SK-N-SH (cell line): ENCODE data around the gene NDUFS6. TPM values are rescaled to one million over a fixed set of nuclear protein-coding genes. Genes with fewer than 3 reads are reported as not detected.

ENCODE experiments used
- CTCF ChIA-PET: fragments of 300-600, 350-600 bp; formaldehyde crosslinking; extraction: SDS; loops from one replicate; lab custom pipeline; 2021; lab: Yijun Ruan, JAX
- POLR2A ChIA-PET: fragments of 350-600 bp; sonication (Branson Sonifier 250); formaldehyde crosslinking; extraction: SDS; loops from one replicate; lab custom pipeline; 2020; ENCODE audit warnings: antibody characterized with exemption, inconsistent platforms; lab: Yijun Ruan, JAX
- DNase-seq: peaks from one replicate; pipeline ENCODE4 v3.0.0; 2012
- H2AFZ ChIP-seq: fragments of 200-600 bp; sonication (generic); 2 replicates; pipeline ENCODE4 v1.8.1; 2016; ENCODE audit warnings: antibody characterized with exemption, mild to moderate bottlenecking, low read depth
- H3F3A ChIP-seq: fragments of 200-600 bp; sonication (generic); replicated peaks from 2 replicates; pipeline ENCODE3; 2016; ENCODE audit warnings: antibody characterized with exemption, mild to moderate bottlenecking; ENCODE audit not compliant: insufficient read depth
- H3K27ac ChIP-seq, 2 experiments: fragments of 200-500 bp in 1 of 2; fragments of 200-600 bp in 1 of 2; sonication (Bioruptor generic) in 1 of 2; sonication (generic), shearing (Covaris generic) in 1 of 2; 2 replicates each; pipeline versions ENCODE4 v1.5.1 to v1.6.1; 2014 to 2016; ENCODE audit warnings: low read depth in 2 of 2, inconsistent platforms in 1 of 2, low read length in 1 of 2, mild to moderate bottlenecking in 1 of 2, mixed read lengths in 1 of 2
- H3K27me3 ChIP-seq: fragments of 200-600 bp; sonication (generic), shearing (Covaris generic); 2 replicates; pipeline ENCODE4 v1.6.1; 2016; ENCODE audit warnings: mixed run types; ENCODE audit not compliant: insufficient read depth
- H3K36me3 ChIP-seq, 2 experiments: fragments of 200-500 bp in 1 of 2; fragments of 200-600 bp in 1 of 2; sonication (Bioruptor generic) in 1 of 2; sonication (generic) in 1 of 2; replicated peaks in 1 of 2; 2 replicates each; pipeline versions ENCODE3 to v1.5.1; 2014 to 2016; ENCODE audit warnings: low read length in 1 of 2, mild to moderate bottlenecking in 1 of 2; ENCODE audit not compliant: insufficient read depth in 2 of 2, control insufficient read depth in 1 of 2
- H3K4me1 ChIP-seq, 2 experiments: fragments of 200-500 bp in 1 of 2; fragments of 200-600 bp in 1 of 2; sonication (Bioruptor generic) in 1 of 2; sonication (generic), shearing (Covaris generic) in 1 of 2; 2 replicates each; pipeline versions ENCODE4 v1.5.1 to v1.6.1; 2014 to 2016; ENCODE audit warnings: low read depth in 1 of 2, low read length in 1 of 2, mixed run types in 1 of 2; ENCODE audit not compliant: insufficient read depth in 2 of 2, control insufficient read depth in 1 of 2
- H3K4me2 ChIP-seq: fragments of 200-600 bp; sonication (generic), shearing (Covaris generic); 2 replicates; pipeline ENCODE4 v1.6.1; 2017; ENCODE audit warnings: mixed run types
- H3K4me3 ChIP-seq, 2 experiments: fragments of 200-500 bp in 1 of 2; fragments of 200-600 bp in 1 of 2; sonication (Bioruptor generic) in 1 of 2; sonication (generic), shearing (Covaris generic) in 1 of 2; 2 replicates each; pipeline versions ENCODE4 v1.5.1 to v1.8.1; 2014 to 2016; ENCODE audit warnings: low read depth in 2 of 2, inconsistent platforms in 1 of 2, low read length in 1 of 2, mild to moderate bottlenecking in 1 of 2, mixed read lengths in 1 of 2, moderate library complexity in 1 of 2
- H3K79me2 ChIP-seq: fragments of 200-600 bp; sonication (generic); 2 replicates; pipeline ENCODE4 v1.8.1; 2017; ENCODE audit warnings: mild to moderate bottlenecking; ENCODE audit not compliant: insufficient read depth
- H3K9ac ChIP-seq: fragments of 200-600 bp; sonication (generic); 2 replicates; pipeline ENCODE4 v1.6.1; 2017; ENCODE audit warnings: mixed run types
- H3K9me2 ChIP-seq: fragments of 200-600 bp; sonication (generic); 2 replicates; pipeline ENCODE4 v1.6.1; 2017; ENCODE audit warnings: mixed run types
- H3K9me3 ChIP-seq: fragments of 200-600 bp; sonication (generic); 2 replicates; pipeline ENCODE4 v1.6.1; 2017; ENCODE audit warnings: mixed run types, mild to moderate bottlenecking, moderate library complexity
- H4K20me1 ChIP-seq: fragments of 200-600 bp; sonication (generic); 2 replicates; pipeline ENCODE4 v1.6.1; 2017; ENCODE audit warnings: mild to moderate bottlenecking, mixed run types; ENCODE audit not compliant: insufficient read depth
- CHD2 ChIP-seq: fragments of 150-350 bp; IDR thresholded peaks from 2 replicates; pipeline ENCODE4 v1.6.1; 2018; ENCODE audit warnings: low read length; ENCODE audit not compliant: partially characterized antibody
- ELF1 ChIP-seq: IDR thresholded peaks from 2 replicates; pipeline ENCODE4 v1.4.0; 2012
- EZH2phosphoT487 ChIP-seq: fragments of 200-600 bp; sonication (generic); IDR thresholded peaks from 2 replicates; pipeline ENCODE4 v1.6.1; 2017; ENCODE audit warnings: low read depth, mixed run types, mild to moderate bottlenecking, antibody characterized with exemption, moderate library complexity, borderline replicate concordance
- FOSL2 ChIP-seq: IDR thresholded peaks from 2 replicates; pipeline ENCODE4 v1.4.0; 2012; ENCODE audit warnings: low read depth, mild to moderate bottlenecking, moderate library complexity, borderline replicate concordance
- FOXJ3 ChIP-seq: sonication (generic); formaldehyde crosslinking; IDR thresholded peaks from 2 replicates; pipeline ENCODE4 v1.5.1; 2020; ENCODE audit warnings: mild to moderate bottlenecking, missing genetic modification reagents
- GABPA ChIP-seq: IDR thresholded peaks from 2 replicates; pipeline ENCODE4 v1.4.0; 2012; ENCODE audit warnings: low read depth, mild to moderate bottlenecking
- GATA2 ChIP-seq: sonication (generic); formaldehyde crosslinking; IDR thresholded peaks from 2 replicates; pipeline ENCODE4 v1.5.0; 2020; ENCODE audit warnings: mild to moderate bottlenecking, missing genetic modification reagents
- IRF3 ChIP-seq: fragments of 150-350 bp; IDR thresholded peaks from 2 replicates; pipeline ENCODE4 v1.6.1; 2016; ENCODE audit warnings: mild to moderate bottlenecking, low read depth, low read length
- JUND ChIP-seq: IDR thresholded peaks from 2 replicates; pipeline ENCODE4 v1.4.0; 2012
- MAX ChIP-seq: IDR thresholded peaks from 2 replicates; pipeline ENCODE4 v1.4.0; 2012; ENCODE audit warnings: low read depth
- MXI1 ChIP-seq: IDR thresholded peaks from 2 replicates; pipeline ENCODE4 v1.6.1; 2012; ENCODE audit warnings: mild to moderate bottlenecking, low read depth, low read length, improper control_type of control experiment
- POLR2AphosphoS5 ChIP-seq: IDR thresholded peaks from 2 replicates; pipeline ENCODE4 v1.6.1; 2012; ENCODE audit warnings: low read depth, low read length
- RFX5 ChIP-seq: IDR thresholded peaks from 2 replicates; pipeline ENCODE4 v1.6.1; 2012; ENCODE audit warnings: mild to moderate bottlenecking, improper control_type of control experiment, low read length
- SIN3A ChIP-seq: IDR thresholded peaks from 2 replicates; pipeline ENCODE4 v1.6.1; 2012; ENCODE audit warnings: low read depth, mild to moderate bottlenecking, low read length, moderate library complexity, borderline replicate concordance
- SMC3 ChIP-seq: IDR thresholded peaks from 2 replicates; pipeline ENCODE4 v1.6.1; 2012; ENCODE audit warnings: low read depth, low read length, improper control_type of control experiment
- TEAD4 ChIP-seq: IDR thresholded peaks from 2 replicates; pipeline ENCODE4 v1.4.0; 2012; ENCODE audit warnings: mild to moderate bottlenecking, borderline replicate concordance; ENCODE audit not compliant: insufficient read depth
- USF1 ChIP-seq: IDR thresholded peaks from 2 replicates; pipeline ENCODE4 v1.4.0; 2012; ENCODE audit warnings: low read depth, borderline replicate concordance
- WGBS: methylation state at CpG from one replicate; pipeline ENCODE4 v1.1.6; 2017; ENCODE audit warnings: low lambda C conversion rate; 5-methylcytosine and 5-hydroxymethylcytosine counted together
- polyA plus RNA-seq, 3 experiments: library from polyadenylated mRNA; depleted of rRNA; stranded (reverse); fragments of >200 nt; gene quantifications; 2 replicates each; pipeline ENCODE4 v1.2.3, GENCODE V29; 2012

Gene NDUFS6
- polyA plus RNA-seq, 1 of the 3 experiments (the other 2 are of a cell fraction): 316 TPM

GRCh38 chr5:1853531-1853930 is 52.3 kb downstream of the NDUFS6 start:
- CTCF ChIA-PET: no interaction called here
- Histone ChIP-seq H3K27ac (no peak overlapping the region), H3K36me3 (no peaks in the 10 kb centered on the region), H3K4me3 (no peak overlapping the region), H3K9me3 (no peaks in the 10 kb centered on the region), H3K4me1 (no peaks in the 10 kb centered on the region; a peak in 1 of 4 replicates), H3K4me2 (no peak overlapping the region), H3K27me3 (peaks cover 81% of the 10 kb centered on the region), H4K20me1 (no peaks in the 10 kb centered on the region), H2AFZ (no peak overlapping the region), H3K9ac (no peak overlapping the region), H3K9me2 (no peaks in the 10 kb centered on the region), H3K79me2 (no peaks in the 10 kb centered on the region), H3F3A (no peaks in the 10 kb centered on the region)
- TF ChIP-seq EZH2phosphoT487: no peak
- TF ChIP-seq GABPA: no peak
- TF ChIP-seq POLR2AphosphoS5: no peak
- TF ChIP-seq SIN3A: no peak
- no peak for TF ChIP-seq MXI1
- TF ChIP-seq USF1: no peak
- TF ChIP-seq JUND: no peak
- no peak for TF ChIP-seq IRF3
- no peak for TF ChIP-seq SMC3
- TF ChIP-seq FOSL2: no peak
- no peak for TF ChIP-seq FOXJ3 (CRISPR knock-in tag)
- TF ChIP-seq CHD2: no peak
- TF ChIP-seq GATA2: no peak
- no peak for TF ChIP-seq RFX5
- TF ChIP-seq MAX: no peak
- WGBS: 11% methylated on average over 8 of the region's 8 CpGs
- POLR2A ChIA-PET: no interaction called here
- no peak for DNase-seq

GRCh38 chr5:1855075-1855474 is 53.9 kb downstream of the NDUFS6 start:
- no peaks in the 10 kb centered on the region for H3K36me3 ChIP-seq
- H3K9me2 ChIP-seq: no peaks in the 10 kb centered on the region
- peaks cover 82% of the 10 kb centered on the region for H3K27me3 ChIP-seq
- H4K20me1 ChIP-seq: no peaks in the 10 kb centered on the region
- no peak overlapping the region for H3K4me3 ChIP-seq
- H3K9ac ChIP-seq: no peak overlapping the region
- 0% methylated on average over 3 of the region's 3 CpGs for WGBS
- no peak overlapping the region for H2AFZ ChIP-seq
- ChIA-PET POLR2A (no interaction called here), CTCF (no interaction called here)
- TF ChIP-seq JUND (no peak), TEAD4 (no peak), ELF1 (no peak)
- H3K4me1 ChIP-seq: no peaks in the 10 kb centered on the region; a peak in 1 of 4 replicates
- no peaks in the 10 kb centered on the region for H3K79me2 ChIP-seq
- no peak overlapping the region for H3K27ac ChIP-seq
- DNase-seq: no peak
- H3K4me2 ChIP-seq: no peak overlapping the region
- H3K9me3 ChIP-seq: no peaks in the 10 kb centered on the region
- no peaks in the 10 kb centered on the region for H3F3A ChIP-seq
